Measurements from ENCODE around the gene PGF.
"Not testable (repeated sequence)": the region's sequence is repeated elsewhere in the genome, so short reads cannot be mapped to it uniquely, and the experiment has no call there.

The PGF gene

GRCh38 chr14:74955229-74956026, at the start of gene PGF:
PGF (minus strand) TSS chr14:74955597; CDS start chr14:74955242, 355 bp downstream.
- peak; percentile 45 for DNase-seq

- DNase-seq: no peak
These were observed 48.0 kb upstream of the PGF start for GRCh38 chr14:75003250-75004027.

- peak; percentile 100 for DNase-seq
These were observed 47.2 kb upstream of the PGF start, which contains the start of gene EIF2B2 for GRCh38 chr14:75002392-75003249. EIF2B2 (plus strand) TSS chr14:75002921; CDS start chr14:75002991, 70 bp downstream.

GRCh38 chr14:75001899-75002298, 46.5 kb upstream of the PGF start:
- no peak for DNase-seq

- no peak for DNase-seq
These were observed 45.9 kb upstream of the PGF start for GRCh38 chr14:75001261-75001660.

DNA sequence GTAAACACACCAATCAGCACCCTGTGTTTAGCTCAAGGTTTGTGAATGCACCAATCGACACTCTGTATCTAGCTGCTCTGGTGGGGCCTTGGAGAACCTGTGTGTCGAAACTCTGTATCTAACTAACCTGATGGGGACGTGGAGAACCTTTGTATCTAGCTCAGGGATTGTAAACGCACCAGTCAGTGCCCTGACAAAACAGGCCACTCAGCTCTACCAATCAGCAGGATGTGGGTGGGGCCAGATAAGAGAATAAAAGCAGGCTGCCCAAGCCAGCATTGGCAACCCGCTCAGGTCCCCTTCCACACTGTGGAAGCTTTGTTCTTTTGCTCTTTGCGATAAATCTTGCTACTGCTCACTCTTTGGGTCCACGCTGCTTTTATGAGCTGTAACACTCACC, 40.4 kb upstream of the PGF start:
- not testable (repeated sequence) for DNase-seq

- DNase-seq: not testable (repeated sequence)
These were observed 38.8 kb upstream of the PGF start for GRCh38 chr14:74994182-74994581.

DNA sequence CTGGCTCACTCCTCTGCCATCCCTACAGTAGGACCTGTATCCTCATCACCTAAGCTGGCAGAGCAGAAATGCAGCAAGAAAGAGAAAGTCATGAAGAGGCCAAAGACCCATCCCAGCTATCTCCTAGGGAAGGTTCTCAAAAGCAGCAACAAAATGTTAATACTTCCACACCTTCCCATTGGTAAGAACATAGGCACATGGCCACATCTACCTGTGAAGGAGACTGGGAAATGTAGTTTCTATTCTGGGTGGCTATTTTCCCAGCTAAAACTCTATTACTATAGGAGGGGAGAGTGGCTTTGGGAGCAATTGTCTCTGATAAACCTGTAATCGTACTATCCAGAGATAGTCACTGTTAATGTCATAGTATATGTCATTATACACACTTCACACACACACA, 33.6 kb upstream of the PGF start:
- DNase-seq: no peak

DNA sequence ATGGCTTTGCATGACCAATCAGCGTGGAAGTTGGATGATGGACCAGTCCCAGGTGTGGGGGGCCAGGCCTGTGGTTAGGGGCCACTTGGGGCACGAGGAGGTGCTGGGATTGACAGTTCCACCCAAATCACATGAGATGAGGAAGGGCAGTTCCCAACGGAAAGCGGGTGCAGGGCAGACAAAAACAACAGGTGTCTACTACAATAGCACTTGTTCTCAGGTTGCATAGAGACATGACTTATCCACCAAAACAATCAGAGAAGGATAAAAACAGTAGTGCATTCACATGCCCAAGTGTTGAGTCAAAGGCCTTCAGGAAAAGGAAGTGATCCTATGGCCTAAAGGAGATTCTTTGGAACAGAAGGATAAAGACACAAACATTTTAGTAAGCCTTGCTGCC, 32.7 kb upstream of the PGF start:
- DNase-seq: peak; percentile 61

DNA sequence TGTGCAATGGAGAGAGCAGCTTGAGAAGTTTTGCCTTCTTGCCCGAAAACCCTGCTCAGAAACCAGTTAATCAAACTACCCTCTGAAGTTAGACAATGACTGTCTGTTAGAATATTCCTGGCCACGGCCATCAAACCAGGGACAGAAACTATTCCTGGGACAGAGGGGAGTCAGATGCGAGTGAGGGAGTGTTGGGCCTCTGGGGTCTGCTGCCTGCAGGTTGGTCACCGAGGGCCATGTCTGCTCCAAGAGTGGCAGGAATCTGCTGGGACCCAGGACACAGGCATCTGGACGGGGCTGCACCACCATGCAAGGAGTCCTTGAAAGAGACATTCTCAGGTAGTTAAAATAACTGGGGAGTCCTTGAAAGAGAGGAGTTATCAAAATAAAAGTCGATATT, 30.4 kb upstream of the PGF start:
- DNase-seq: no peak

DNA sequence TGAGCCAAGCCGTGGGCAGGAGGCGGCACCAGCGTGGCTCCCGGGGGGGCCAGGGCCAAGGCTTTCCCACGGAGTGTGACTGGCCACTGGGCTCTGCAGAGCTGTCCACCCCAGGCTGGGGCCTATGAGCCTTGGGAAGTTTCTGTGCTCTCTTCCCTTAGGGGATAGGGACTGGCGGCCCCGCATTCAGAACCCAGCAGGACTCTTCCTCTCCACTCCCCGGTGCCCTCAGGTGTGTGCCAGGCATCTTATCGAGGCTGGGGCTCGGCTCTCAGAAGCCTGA, 29.6 kb upstream of the PGF start:
- no peak for DNase-seq

- no peak for DNase-seq
These were observed 29.0 kb upstream of the PGF start for GRCh38 chr14:74984236-74985027.

DNA sequence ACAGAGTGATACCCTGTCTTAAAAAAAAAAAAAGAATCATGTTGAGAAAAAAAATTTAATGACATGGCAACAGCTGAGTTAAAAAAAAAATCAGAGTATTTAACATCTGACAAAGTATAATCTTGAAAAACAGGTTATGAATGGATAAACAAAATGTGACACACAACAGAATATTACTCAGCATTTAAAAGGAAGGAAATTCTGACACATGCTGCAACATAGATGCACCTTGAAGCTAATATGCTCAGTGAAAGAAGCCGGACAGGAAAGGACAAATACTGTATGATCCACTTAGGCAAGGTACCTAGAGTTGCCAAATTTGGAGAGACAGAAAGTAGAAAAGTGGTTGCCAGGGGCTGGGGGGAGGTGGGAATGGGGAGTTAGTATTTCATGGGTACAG, 27.9 kb upstream of the PGF start:
- DNase-seq: no peak

DNA sequence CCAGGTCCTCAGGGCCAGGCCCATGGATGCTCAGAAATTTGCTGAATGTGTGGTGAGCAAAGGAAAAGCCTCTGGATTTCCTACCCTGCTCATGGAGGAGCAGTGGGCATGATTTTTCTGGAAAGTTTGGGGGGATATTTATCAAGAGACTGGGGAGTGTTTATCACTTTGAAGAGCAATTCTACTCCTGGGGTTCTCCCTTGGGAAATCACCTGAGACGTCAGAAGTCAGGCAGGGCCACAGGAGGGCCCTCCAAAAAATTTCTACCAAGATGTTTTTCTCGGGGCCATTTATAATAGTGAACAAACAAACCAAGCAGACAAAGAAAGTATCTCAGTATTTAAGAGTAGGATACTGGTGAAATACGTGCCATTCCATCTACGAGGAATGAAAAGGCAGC, 27.3 kb upstream of the PGF start:
- DNase-seq: no peak

GRCh38 chr14:74981833-74982232, 26.4 kb upstream of the PGF start:
- no peak for DNase-seq

- no peak for DNase-seq
These were observed 26.0 kb upstream of the PGF start for GRCh38 chr14:74981462-74981782.

GRCh38 chr14:74980731-74981461, 25.5 kb upstream of the PGF start:
- peak; percentile 29 for DNase-seq

DNA sequence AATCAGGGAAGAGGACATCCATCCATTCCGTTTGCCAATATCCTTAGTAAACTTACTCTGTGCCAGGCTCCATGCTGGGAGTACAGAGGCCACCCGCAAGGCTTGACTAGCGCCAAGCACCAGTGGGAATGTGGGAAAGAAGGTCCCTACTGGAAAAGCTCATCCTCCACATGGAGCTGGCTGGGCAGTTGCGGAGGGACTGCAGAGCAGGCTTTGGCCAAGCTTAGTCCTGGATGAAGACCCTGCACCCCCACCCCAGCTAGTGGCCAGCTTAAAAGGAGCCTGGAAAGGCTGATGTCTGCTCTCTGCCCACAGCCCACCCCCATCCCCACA, 25.0 kb upstream of the PGF start:
- DNase-seq: no peak

DNA sequence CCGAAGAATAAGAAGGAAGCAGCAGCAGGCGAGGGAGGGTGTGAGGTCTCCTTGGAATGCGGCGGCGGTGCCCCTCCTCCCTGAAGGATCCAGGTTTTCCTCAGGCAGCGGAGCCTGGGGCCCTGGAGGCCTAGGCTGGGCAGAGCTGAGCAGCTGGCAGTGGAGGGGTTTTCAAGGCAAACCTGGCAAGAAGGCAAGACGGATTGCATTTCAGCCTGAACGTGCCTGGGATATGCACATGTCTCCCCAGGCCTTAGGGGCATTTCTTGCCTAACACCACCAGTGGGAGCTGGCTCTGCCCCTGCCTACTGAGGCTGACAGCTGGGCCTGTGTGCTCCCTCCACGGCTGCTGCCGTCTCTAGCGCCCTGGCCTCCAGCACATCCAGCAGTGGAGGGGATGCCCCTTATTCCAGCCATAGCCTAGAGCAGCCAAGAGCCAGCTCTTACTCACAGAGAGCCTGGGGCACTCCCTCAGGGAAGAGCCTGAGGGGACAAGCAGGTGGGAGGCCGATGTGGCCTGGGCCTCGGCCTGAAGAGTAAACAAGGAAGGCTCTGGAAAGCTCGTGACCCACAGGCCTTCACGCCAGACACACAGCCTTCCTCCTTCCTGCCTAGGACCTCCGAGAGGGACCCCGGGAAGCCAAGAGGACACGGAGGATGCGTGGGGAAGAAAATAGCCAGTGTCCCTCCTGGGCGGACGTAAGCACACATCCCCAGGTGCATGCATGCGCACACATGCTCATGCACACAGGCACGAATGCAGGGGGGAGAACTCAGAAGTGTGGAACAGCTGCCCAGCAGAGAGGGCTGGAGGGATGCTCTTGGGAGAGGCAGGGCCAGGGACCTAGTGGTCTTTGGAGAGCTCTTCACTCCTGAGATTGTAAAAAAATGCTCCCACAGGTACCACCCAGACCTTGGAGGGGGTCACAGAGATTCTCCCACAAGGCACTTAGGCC, 24.3 kb upstream of the PGF start:
- peak; percentile 100 for DNase-seq

DNA sequence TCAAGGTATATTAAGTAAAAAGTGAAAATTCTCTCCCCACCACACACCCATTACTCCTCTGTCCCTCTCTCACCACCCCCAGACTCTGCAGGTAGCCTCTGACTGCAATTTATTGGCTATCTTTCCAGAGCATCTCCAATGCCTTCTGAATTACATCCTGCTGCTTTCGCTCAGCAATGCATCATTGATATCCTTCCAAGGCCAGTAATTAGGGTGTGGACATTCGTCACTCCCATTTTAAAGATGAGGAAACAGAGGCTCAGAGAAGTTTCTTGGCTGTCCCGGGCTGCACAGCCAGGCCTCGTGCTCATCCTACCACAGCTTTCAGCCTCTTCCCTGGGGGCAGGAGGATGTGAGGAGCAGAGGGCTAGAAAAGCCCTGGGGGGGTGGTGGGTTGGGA, 23.6 kb upstream of the PGF start:
- no peak for DNase-seq

GRCh38 chr14:74978416-74978947, 23.1 kb upstream of the PGF start:
- DNase-seq: no peak
